ENCODE measurements around the gene ARHGAP6. TPM values are rescaled to one million over a fixed set of nuclear protein-coding genes. Genes with fewer than 3 reads are reported as not detected.

ARHGAP6 gene
- total and polyA plus RNA-seq, 2 of the 4 experiments (the other 2 are of a cell fraction): 1.4 to 1.8 TPM

- no peak overlapping the region for H3K18ac ChIP-seq (ENCODE audit: low read depth, low read length)
- intact Hi-C loops (cut with micrococcal nuclease) (no loop called here), in situ Hi-C loops (cut with MboI; ENCODE audit: low sequenced_read_pairs) (no loop called here), dilution Hi-C loops (cut with HindIII; ENCODE audit: low sequenced_read_pairs, unreplicated experiment) (no loop called here)
- no peak overlapping the region for H3K27ac ChIP-seq (ENCODE audit: insufficient read depth, low read length)
- H3K36me3 ChIP-seq (ENCODE audit: control insufficient read depth, insufficient read depth, low read length): no peaks in the 10 kb centered on the region
- no peak overlapping the region for H4K5ac ChIP-seq (ENCODE audit: low read depth, low read length)
- BruUV-seq (replicated peaks): no TSS peak
- H3K9ac ChIP-seq (ENCODE audit: low read depth, low read length): no peak overlapping the region
- 80% methylated on average over 2 of the region's 5 CpGs; no CpG with 5 or more reads in 1 of the 2 experiments for WGBS, 2 experiments (ENCODE audit: extremely low coverage in 2 of 2, insufficient read length in 1 of 2)
- H2AK9ac ChIP-seq (replicated peaks; ENCODE audit: low read depth, low read length, poor library complexity): no peak overlapping the region
- ATAC-seq (ENCODE audit: low read depth) (no peak), DNase-seq (no peak)
- H3K14ac ChIP-seq (replicated peaks; ENCODE audit: low read depth, low read length): no peak overlapping the region
- no peak overlapping the region for H2AFZ ChIP-seq (replicated peaks; ENCODE audit: low read length, poor library complexity)
- no peak overlapping the region for H3K23ac ChIP-seq (ENCODE audit: low read depth, low read length)
- H3K9me3 ChIP-seq (ENCODE audit: control insufficient read depth, insufficient read depth, low read length): no peaks in the 10 kb centered on the region
- H3K56ac ChIP-seq (ENCODE audit: extremely low read depth, insufficient read depth, low read length): no peak overlapping the region
- 0 out of 2 replicates have a peak, but pooled peaks cover 2% of the 10 kb centered on the region for H3K9me1 ChIP-seq (ENCODE audit: insufficient read depth, low read length)
- ChIA-PET POLR2A (ENCODE audit: unreplicated experiment) (no interaction called here), CTCF (no interaction called here)
- no peak overlapping the region for H2AK5ac ChIP-seq (ENCODE audit: low read depth, low read length)
- no peak overlapping the region for H3K4me3 ChIP-seq (ENCODE audit: insufficient read depth, low read depth, low read length)
- H4K20me1 ChIP-seq (ENCODE audit: insufficient read depth, low read length): no peaks in the 10 kb centered on the region
- H3K79me1 ChIP-seq (ENCODE audit: low read depth in 1 of 2, low read length in 2 of 2): no peaks in the 10 kb centered on the region
- peaks cover 3% of the 10 kb centered on the region; the same call in 1 of the 2 replicates for H3K4me1 ChIP-seq (ENCODE audit: control insufficient read depth, insufficient read depth, low read length)
- H3K4ac ChIP-seq (ENCODE audit: low read depth, low read length): no peak overlapping the region
- no peak overlapping the region for H4K91ac ChIP-seq (ENCODE audit: insufficient read depth, low read depth, low read length)
- no peak overlapping the region for H2BK15ac ChIP-seq (ENCODE audit: low read depth, low read length)
- H3K27me3 ChIP-seq (ENCODE audit: control insufficient read depth, insufficient read depth, low read length): no peaks in the 10 kb centered on the region
- no peak overlapping the region for H2BK5ac ChIP-seq (ENCODE audit: low read depth, low read length, poor library complexity, severe bottlenecking)
- H4K8ac ChIP-seq (ENCODE audit: low read depth in 2 of 2, low read length in 2 of 2): no peak overlapping the region
- no peak overlapping the region for H3K4me2 ChIP-seq (ENCODE audit: low read depth, low read length)
- H2BK120ac ChIP-seq (ENCODE audit: low read depth, low read length): no peak overlapping the region
- H2BK20ac ChIP-seq (ENCODE audit: low read depth, low read length): no peak overlapping the region
- TF ChIP-seq RCOR1 (IDR thresholded peaks at IDR 0.05; ENCODE audit: insufficient replicate concordance, low read length): no peak
- no peak for TF ChIP-seq RFX5 (IDR thresholded peaks at IDR 0.05; ENCODE audit: low read depth, low read length)
- TF ChIP-seq FOS (IDR thresholded peaks at IDR 0.05; ENCODE audit: low read depth, low read length): no peak
- no peak for TF ChIP-seq MAZ (IDR thresholded peaks at IDR 0.05; ENCODE audit: borderline replicate concordance, low read depth, low read length)
- no peak for TF ChIP-seq POLR2A (IDR thresholded peaks at IDR 0.05; ENCODE audit: low read depth, low read length)
- TF ChIP-seq CHD1 (IDR thresholded peaks at IDR 0.05; ENCODE audit: low read depth, low read length): no peak
- TF ChIP-seq USF2 (IDR thresholded peaks at IDR 0.05; ENCODE audit: low read depth, low read length): no peak
- TF ChIP-seq BHLHE40 (IDR thresholded peaks at IDR 0.05; ENCODE audit: low read depth, low read length): no peak
- no peak for TF ChIP-seq SMC3 (IDR thresholded peaks at IDR 0.05; ENCODE audit: low read depth, low read length)
- no peak for TF ChIP-seq MXI1 (IDR thresholded peaks at IDR 0.05; ENCODE audit: borderline replicate concordance, low read depth, low read length)
- TF ChIP-seq MAFK (IDR thresholded peaks at IDR 0.05; ENCODE audit: low read depth, low read length): no peak
- no peak for TF ChIP-seq NFE2L2 (IDR thresholded peaks at IDR 0.05; ENCODE audit: low read depth, low read length)
Measured at GRCh38 chrX:11451151-11451550, 214.6 kb downstream of the ARHGAP6 start.
